Neural cell (in vitro differentiated cells): Measurements from ENCODE around the gene AEBP2. TPM values are rescaled to one million over a fixed set of nuclear protein-coding genes. Genes with fewer than 3 reads are reported as not detected.
"Not testable (repeated sequence)": the region's sequence is repeated elsewhere in the genome, so short reads cannot be mapped to it uniquely, and the experiment has no call there.

Source experiments
- H2AFZ ChIP-seq: fragments of 200-600, 300-800 bp; sonication (generic), shearing (Covaris generic); 2 replicates; pipeline ENCODE4 v1.6.0; 2014; ENCODE audit warnings: low read depth, mild to moderate bottlenecking, antibody characterized with exemption, low read length, moderate library complexity
- H3F3A ChIP-seq: fragments of 200-600 bp; shearing (Covaris generic); 2 replicates; pipeline ENCODE4 v1.6.1; 2016; ENCODE audit warnings: mild to moderate bottlenecking, moderate library complexity, mixed read lengths, antibody characterized with exemption, low read length; ENCODE audit not compliant: insufficient read depth, poor library complexity, severe bottlenecking
- H3K27ac ChIP-seq: fragments of 200-600, 300-800 bp; sonication (generic), shearing (Covaris generic); 2 replicates; pipeline ENCODE4 v1.5.1; 2014; ENCODE audit warnings: mild to moderate bottlenecking, low read length, moderate library complexity
- H3K27me3 ChIP-seq: fragments of 300-800, 200-600 bp; sonication (generic), shearing (Covaris generic); 2 replicates; pipeline ENCODE4 v1.6.0; 2014; ENCODE audit warnings: mild to moderate bottlenecking, low read depth, low read length, moderate library complexity; ENCODE audit not compliant: insufficient read depth
- H3K36me3 ChIP-seq: fragments of 300-800, 200-600 bp; sonication (generic), shearing (Covaris generic); 2 replicates; pipeline ENCODE4 v1.5.1; 2014; ENCODE audit warnings: mild to moderate bottlenecking, antibody characterized with exemption, low read length, moderate library complexity; ENCODE audit not compliant: insufficient read depth
- H3K4me2 ChIP-seq: fragments of 300-800, 200-600 bp; sonication (generic), shearing (Covaris generic); 2 replicates; pipeline ENCODE4 v1.6.0; 2014; ENCODE audit warnings: mild to moderate bottlenecking, low read length
- H3K4me3 ChIP-seq: fragments of 300-800, 200-600 bp; sonication (generic), shearing (Covaris generic); 2 replicates; pipeline ENCODE4 v1.5.1; 2014; ENCODE audit warnings: mild to moderate bottlenecking, low read length, moderate library complexity
- H3K79me2 ChIP-seq: fragments of 200-600 bp; shearing (Covaris generic); replicated peaks from 2 replicates; pipeline ENCODE4 v1.6.0; 2014; ENCODE audit warnings: mild to moderate bottlenecking, low read length, moderate library complexity; ENCODE audit not compliant: insufficient read depth
- H3K9ac ChIP-seq: fragments of 300-800, 200-600 bp; sonication (generic), shearing (Covaris generic); 2 replicates; pipeline ENCODE4 v1.6.1; 2016; ENCODE audit warnings: mild to moderate bottlenecking, low read length, mixed read lengths
- H3K9me2 ChIP-seq: fragments of 200-600 bp; shearing (Covaris generic); 2 replicates; pipeline ENCODE4 v1.6.1; 2016; ENCODE audit warnings: mild to moderate bottlenecking, low read length, mixed read lengths; ENCODE audit not compliant: insufficient read depth
- H3K9me3 ChIP-seq: fragments of 200-600, 300-800 bp; sonication (generic), shearing (Covaris generic); 2 replicates; pipeline ENCODE4 v1.6.1; 2016; ENCODE audit warnings: mild to moderate bottlenecking, mixed run types, low read length, moderate library complexity, mixed read lengths
- H4K20me1 ChIP-seq: fragments of 200-600 bp; shearing (Covaris generic); 2 replicates; pipeline ENCODE4 v1.6.1; 2016; ENCODE audit warnings: mild to moderate bottlenecking, mixed run types; ENCODE audit not compliant: insufficient read depth
- EP300 ChIP-seq: fragments of 450-650 bp; conservative IDR thresholded peaks from 2 replicates; pipeline ENCODE4 v1.6.1; 2014; ENCODE audit warnings: antibody characterized with exemption, mild to moderate bottlenecking, moderate library complexity; ENCODE audit not compliant: poor library complexity, severe bottlenecking
- EZH2 ChIP-seq: fragments of 200-600, 300-800 bp; shearing (Covaris generic), sonication (generic); IDR thresholded peaks from 2 replicates; pipeline ENCODE4 v1.6.1; 2014; ENCODE audit warnings: antibody characterized with exemption, low read length, borderline replicate concordance, mild to moderate bottlenecking; ENCODE audit not compliant: insufficient read depth, poor library complexity, severe bottlenecking
- MXI1 ChIP-seq: fragments of 450-650 bp; conservative IDR thresholded peaks from 2 replicates; pipeline ENCODE4 v1.6.1; 2014; ENCODE audit warnings: antibody characterized with exemption, mild to moderate bottlenecking; ENCODE audit not compliant: poor library complexity, severe bottlenecking
- POLR2AphosphoS5 ChIP-seq: IDR thresholded peaks from 2 replicates; pipeline ENCODE4 v1.6.1; 2012
- RAD21 ChIP-seq: fragments of 450-650 bp; conservative IDR thresholded peaks from 2 replicates; pipeline ENCODE4 v1.6.1; 2014; ENCODE audit warnings: antibody characterized with exemption, mild to moderate bottlenecking, moderate library complexity
- SMC3 ChIP-seq: fragments of 450-650 bp; conservative IDR thresholded peaks from 2 replicates; pipeline ENCODE4 v1.6.1; 2014; ENCODE audit warnings: antibody characterized with exemption, mild to moderate bottlenecking, moderate library complexity; ENCODE audit not compliant: poor library complexity
- TAF1 ChIP-seq: IDR thresholded peaks from 2 replicates; pipeline ENCODE4 v1.6.1; 2012; ENCODE audit warnings: low read depth
- polyA plus RNA-seq: library from polyadenylated mRNA; depleted of rRNA; stranded (reverse); fragments of >200 nt; gene quantifications from 2 replicates; pipeline ENCODE4 v1.2.3, GENCODE V29; 2014
- TF ChIP-seq, protein P1 (sequence below): IDR thresholded peaks from 2 replicates; pipeline ENCODE4 v1.6.1; 2012; ENCODE audit warnings: borderline replicate concordance
- TF ChIP-seq, protein P2 (sequence below): fragments of 450-650 bp; IDR thresholded peaks from 2 replicates; pipeline ENCODE4 v1.5.1; 2014; ENCODE audit warnings: antibody characterized with exemption, mild to moderate bottlenecking, moderate library complexity; ENCODE audit not compliant: poor library complexity, severe bottlenecking

Gene AEBP2
- polyA plus RNA-seq, 1 donor from 2014 or later: 20.5 TPM

DNA sequence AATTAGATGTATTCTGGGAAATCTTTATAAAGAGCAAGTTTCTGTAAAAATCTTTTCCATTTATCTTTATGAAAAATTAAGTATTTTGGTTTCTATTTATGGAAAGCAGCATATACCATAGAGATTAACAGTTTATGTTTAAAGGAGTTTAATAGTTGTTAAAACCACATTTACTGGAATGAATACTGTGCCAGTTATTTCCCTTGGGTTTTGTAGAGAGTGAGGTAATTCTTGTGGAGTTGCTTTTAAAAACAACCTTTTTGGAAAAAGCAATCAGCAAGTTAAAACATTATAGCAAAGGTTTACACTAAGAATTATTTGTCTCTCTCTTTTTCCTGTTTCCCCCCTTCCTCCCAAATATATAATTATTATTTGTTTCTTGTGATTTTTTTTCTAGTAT is 34.9 kb downstream of the AEBP2 start:
- Histone ChIP-seq H3K27ac (no peak overlapping the region), H3K4me3 (no peak overlapping the region), H2AFZ (no peak overlapping the region), H3K9me2 (no peaks in the 10 kb centered on the region), H3F3A (no peaks in the 10 kb centered on the region), H3K79me2 (peaks cover 12% of the 10 kb centered on the region), H3K9ac (no peak overlapping the region), H3K27me3 (no peaks in the 10 kb centered on the region), H4K20me1 (no peaks in the 10 kb centered on the region), H3K36me3 (no peaks in the 10 kb centered on the region), H3K9me3 (no peaks in the 10 kb centered on the region), H3K4me2 (no peak overlapping the region)
- TF ChIP-seq SMC3 (no peak), MXI1 (no peak), EZH2 (no peak), RAD21 (no peak), TAF1 (no peak), EP300 (no peak), POLR2AphosphoS5 (no peak)
- TF ChIP-seq, protein P1, sequence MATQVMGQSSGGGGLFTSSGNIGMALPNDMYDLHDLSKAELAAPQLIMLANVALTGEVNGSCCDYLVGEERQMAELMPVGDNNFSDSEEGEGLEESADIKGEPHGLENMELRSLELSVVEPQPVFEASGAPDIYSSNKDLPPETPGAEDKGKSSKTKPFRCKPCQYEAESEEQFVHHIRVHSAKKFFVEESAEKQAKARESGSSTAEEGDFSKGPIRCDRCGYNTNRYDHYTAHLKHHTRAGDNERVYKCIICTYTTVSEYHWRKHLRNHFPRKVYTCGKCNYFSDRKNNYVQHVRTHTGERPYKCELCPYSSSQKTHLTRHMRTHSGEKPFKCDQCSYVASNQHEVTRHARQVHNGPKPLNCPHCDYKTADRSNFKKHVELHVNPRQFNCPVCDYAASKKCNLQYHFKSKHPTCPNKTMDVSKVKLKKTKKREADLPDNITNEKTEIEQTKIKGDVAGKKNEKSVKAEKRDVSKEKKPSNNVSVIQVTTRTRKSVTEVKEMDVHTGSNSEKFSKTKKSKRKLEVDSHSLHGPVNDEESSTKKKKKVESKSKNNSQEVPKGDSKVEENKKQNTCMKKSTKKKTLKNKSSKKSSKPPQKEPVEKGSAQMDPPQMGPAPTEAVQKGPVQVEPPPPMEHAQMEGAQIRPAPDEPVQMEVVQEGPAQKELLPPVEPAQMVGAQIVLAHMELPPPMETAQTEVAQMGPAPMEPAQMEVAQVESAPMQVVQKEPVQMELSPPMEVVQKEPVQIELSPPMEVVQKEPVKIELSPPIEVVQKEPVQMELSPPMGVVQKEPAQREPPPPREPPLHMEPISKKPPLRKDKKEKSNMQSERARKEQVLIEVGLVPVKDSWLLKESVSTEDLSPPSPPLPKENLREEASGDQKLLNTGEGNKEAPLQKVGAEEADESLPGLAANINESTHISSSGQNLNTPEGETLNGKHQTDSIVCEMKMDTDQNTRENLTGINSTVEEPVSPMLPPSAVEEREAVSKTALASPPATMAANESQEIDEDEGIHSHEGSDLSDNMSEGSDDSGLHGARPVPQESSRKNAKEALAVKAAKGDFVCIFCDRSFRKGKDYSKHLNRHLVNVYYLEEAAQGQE: no peak
- TF ChIP-seq, protein P2, sequence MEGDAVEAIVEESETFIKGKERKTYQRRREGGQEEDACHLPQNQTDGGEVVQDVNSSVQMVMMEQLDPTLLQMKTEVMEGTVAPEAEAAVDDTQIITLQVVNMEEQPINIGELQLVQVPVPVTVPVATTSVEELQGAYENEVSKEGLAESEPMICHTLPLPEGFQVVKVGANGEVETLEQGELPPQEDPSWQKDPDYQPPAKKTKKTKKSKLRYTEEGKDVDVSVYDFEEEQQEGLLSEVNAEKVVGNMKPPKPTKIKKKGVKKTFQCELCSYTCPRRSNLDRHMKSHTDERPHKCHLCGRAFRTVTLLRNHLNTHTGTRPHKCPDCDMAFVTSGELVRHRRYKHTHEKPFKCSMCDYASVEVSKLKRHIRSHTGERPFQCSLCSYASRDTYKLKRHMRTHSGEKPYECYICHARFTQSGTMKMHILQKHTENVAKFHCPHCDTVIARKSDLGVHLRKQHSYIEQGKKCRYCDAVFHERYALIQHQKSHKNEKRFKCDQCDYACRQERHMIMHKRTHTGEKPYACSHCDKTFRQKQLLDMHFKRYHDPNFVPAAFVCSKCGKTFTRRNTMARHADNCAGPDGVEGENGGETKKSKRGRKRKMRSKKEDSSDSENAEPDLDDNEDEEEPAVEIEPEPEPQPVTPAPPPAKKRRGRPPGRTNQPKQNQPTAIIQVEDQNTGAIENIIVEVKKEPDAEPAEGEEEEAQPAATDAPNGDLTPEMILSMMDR: no peak

DNA sequence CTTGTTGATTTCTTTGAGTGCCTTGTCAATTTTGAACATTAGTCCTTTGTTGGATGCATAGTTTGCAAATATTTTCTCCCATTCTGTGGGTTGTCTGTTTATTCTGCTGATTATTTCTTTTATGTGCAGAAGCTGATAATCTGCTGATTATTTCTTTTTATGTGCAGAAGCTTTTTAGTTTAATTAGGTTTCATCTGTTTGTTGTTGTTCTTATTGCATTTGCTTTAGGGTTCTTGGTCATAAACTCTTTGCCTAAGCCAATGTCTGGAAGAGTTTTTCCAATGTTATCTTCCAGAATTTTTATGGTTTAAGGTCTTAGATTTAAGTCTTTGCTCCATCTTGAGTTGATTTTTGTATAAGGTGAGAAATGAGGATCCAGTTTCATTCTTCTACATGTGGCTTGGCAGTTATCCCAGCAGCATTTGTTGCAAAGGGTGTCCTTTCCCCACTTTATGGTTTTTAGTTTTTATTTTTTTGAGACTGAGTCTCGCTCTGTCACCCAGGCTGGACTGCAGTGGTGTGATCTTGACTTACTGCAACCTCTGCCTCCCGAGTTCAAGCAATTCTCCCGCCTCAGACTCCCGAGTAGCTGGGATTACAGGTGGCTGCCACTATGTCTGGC is 36.7 kb downstream of the AEBP2 start:
- not testable (repeated sequence) for H3K4me2 ChIP-seq, H3F3A ChIP-seq, H4K20me1 ChIP-seq, H3K9me3 ChIP-seq, H3K9me2 ChIP-seq, H3K36me3 ChIP-seq, H2AFZ ChIP-seq, H3K4me3 ChIP-seq, H3K27me3 ChIP-seq, H3K9ac ChIP-seq, H3K27ac ChIP-seq
- H3K79me2 ChIP-seq: peaks cover 16% of the 10 kb centered on the region

DNA sequence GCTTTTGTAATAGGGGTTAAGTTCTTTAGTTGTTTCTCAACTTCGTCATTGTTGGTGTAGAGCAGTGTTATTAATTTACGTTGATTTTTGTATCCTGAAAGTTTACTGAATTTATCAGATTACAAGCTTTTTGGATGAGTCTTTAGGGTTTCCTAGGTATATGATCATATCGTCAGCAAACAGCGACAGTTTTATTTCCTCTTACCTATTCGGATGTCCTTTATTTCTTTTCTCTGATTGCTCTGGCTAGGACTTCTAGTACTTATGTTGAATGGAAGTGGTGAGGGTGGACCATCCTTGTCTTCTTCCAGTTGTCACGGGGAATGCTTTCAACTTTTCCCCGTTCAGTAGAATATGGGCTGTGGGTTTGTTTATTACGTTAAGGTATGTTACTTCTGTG is 37.8 kb downstream of the AEBP2 start:
- Histone ChIP-seq H3K36me3 (no peaks in the 10 kb centered on the region), H3K9ac (no peak overlapping the region), H3F3A (no peaks in the 10 kb centered on the region), H3K9me3 (no peaks in the 10 kb centered on the region), H4K20me1 (no peaks in the 10 kb centered on the region), H3K27me3 (no peaks in the 10 kb centered on the region), H3K79me2 (peaks cover 17% of the 10 kb centered on the region), H3K4me2 (no peak overlapping the region), H3K27ac (no peak overlapping the region), H2AFZ (no peak overlapping the region), H3K9me2 (no peaks in the 10 kb centered on the region), H3K4me3 (no peak overlapping the region)
- no peak for TF ChIP-seq SMC3
- TF ChIP-seq MXI1: no peak
- no peak for TF ChIP-seq POLR2AphosphoS5
- TF ChIP-seq EP300: no peak
- TF ChIP-seq RAD21: no peak
- TF ChIP-seq, protein P2: no peak
- TF ChIP-seq EZH2: no peak
- TF ChIP-seq, protein P1: no peak
- no peak for TF ChIP-seq TAF1
